ENCODE results near the gene PLXDC2.

GRCh38 chr10:20146004-20146403, 329.8 kb downstream of the PLXDC2 start:
- TF ChIP-seq, protein P1, sequence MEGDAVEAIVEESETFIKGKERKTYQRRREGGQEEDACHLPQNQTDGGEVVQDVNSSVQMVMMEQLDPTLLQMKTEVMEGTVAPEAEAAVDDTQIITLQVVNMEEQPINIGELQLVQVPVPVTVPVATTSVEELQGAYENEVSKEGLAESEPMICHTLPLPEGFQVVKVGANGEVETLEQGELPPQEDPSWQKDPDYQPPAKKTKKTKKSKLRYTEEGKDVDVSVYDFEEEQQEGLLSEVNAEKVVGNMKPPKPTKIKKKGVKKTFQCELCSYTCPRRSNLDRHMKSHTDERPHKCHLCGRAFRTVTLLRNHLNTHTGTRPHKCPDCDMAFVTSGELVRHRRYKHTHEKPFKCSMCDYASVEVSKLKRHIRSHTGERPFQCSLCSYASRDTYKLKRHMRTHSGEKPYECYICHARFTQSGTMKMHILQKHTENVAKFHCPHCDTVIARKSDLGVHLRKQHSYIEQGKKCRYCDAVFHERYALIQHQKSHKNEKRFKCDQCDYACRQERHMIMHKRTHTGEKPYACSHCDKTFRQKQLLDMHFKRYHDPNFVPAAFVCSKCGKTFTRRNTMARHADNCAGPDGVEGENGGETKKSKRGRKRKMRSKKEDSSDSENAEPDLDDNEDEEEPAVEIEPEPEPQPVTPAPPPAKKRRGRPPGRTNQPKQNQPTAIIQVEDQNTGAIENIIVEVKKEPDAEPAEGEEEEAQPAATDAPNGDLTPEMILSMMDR (IDR thresholded peaks at IDR 0.05; ENCODE audit: low read depth, low read length, poor library complexity, severe bottlenecking), result no peak
- TF ChIP-seq EZH2phosphoT487 (IDR thresholded peaks at IDR 0.05; ENCODE audit: borderline replicate concordance, low read length), result no peak
